GM18909 (cell line): ENCODE measurements around the gene AKIRIN1.
"Not testable (repeated sequence)": the region's sequence is repeated elsewhere in the genome, so short reads cannot be mapped to it uniquely, and the experiment has no call there.

Source experiments
- ATAC-seq: cut with Tn5 transposase; IDR thresholded peaks from one replicate; pipeline ENCODE4 v1.9.1; 2021; ENCODE audit warnings: mild to moderate bottlenecking; ENCODE audit not compliant: unreplicated experiment, poor library complexity

AKIRIN1 gene

GRCh38 chr1:38990738-38991637 lies at the start of gene AKIRIN1:
TSS of gene AKIRIN1 (plus strand) at chr1:38991276. CDS start at chr1:38991381, 105 bp downstream.
- peak; percentile 94 for ATAC-seq

- no peak for ATAC-seq
These were observed 49.5 kb upstream of the AKIRIN1 start, which contains the start of gene RHBDL2 for GRCh38 chr1:38941527-38942019. TSS of gene RHBDL2 (minus strand) at chr1:38941830. CDS start at chr1:38919212, 22,618 bp downstream.

- ATAC-seq = no peak
These were observed 48.2 kb upstream of the AKIRIN1 start for GRCh38 chr1:38942664-38943428.

- ATAC-seq = no peak
These were observed 46.5 kb upstream of the AKIRIN1 start for GRCh38 chr1:38944547-38944946.

GRCh38 chr1:38950553-38950952 lies 40.5 kb upstream of the AKIRIN1 start:
- no peak for ATAC-seq

GRCh38 chr1:38953433-38953860 lies 37.6 kb upstream of the AKIRIN1 start:
- no peak for ATAC-seq

GRCh38 chr1:38958967-38959366 lies 32.1 kb upstream of the AKIRIN1 start:
- ATAC-seq = no peak

- no peak for ATAC-seq
These were observed 29.0 kb upstream of the AKIRIN1 start for GRCh38 chr1:38962113-38962512.

- ATAC-seq = no peak
These were observed 28.5 kb upstream of the AKIRIN1 start for GRCh38 chr1:38962560-38962959.

- ATAC-seq = no peak
These were observed 26.9 kb upstream of the AKIRIN1 start for GRCh38 chr1:38964140-38964548.

GRCh38 chr1:38973145-38973544 lies 17.9 kb upstream of the AKIRIN1 start:
- not testable (repeated sequence) for ATAC-seq

GRCh38 chr1:38973659-38974437 lies 17.2 kb upstream of the AKIRIN1 start:
- no peak for ATAC-seq

GRCh38 chr1:38977399-38978244 lies 13.5 kb upstream of the AKIRIN1 start:
- ATAC-seq = not testable (repeated sequence)

GRCh38 chr1:38978245-38978542 lies 12.9 kb upstream of the AKIRIN1 start:
- not testable (repeated sequence) for ATAC-seq

- ATAC-seq = not testable (repeated sequence)
These were observed 11.7 kb upstream of the AKIRIN1 start for GRCh38 chr1:38979380-38979779.

GRCh38 chr1:38989979-38990378 lies 1.1 kb upstream of the AKIRIN1 start:
- no peak for ATAC-seq

- ATAC-seq = no peak
These were observed 714 bp upstream of the AKIRIN1 start for GRCh38 chr1:38990386-38990737.

- ATAC-seq = peak; percentile 5
These were observed 749 bp downstream of the AKIRIN1 start for GRCh38 chr1:38991638-38992411.
